Endothelial cell of umbilical vein (primary cell): ENCODE measurements around the gene SIGLEC10.

Source experiments
- EZH2 ChIP-seq: IDR thresholded peaks from 2 replicates; pipeline ENCODE4 v1.6.1; 2012; ENCODE audit warnings: borderline replicate concordance, low read depth, mild to moderate bottlenecking, moderate library complexity, low read length, inconsistent platforms; ENCODE audit not compliant: severe bottlenecking
- MYC ChIP-seq: IDR thresholded peaks from one replicate; pipeline ENCODE4 v1.6.1; 2011; ENCODE audit warnings: mild to moderate bottlenecking, low read depth, low read length
- POLR2A ChIP-seq: IDR thresholded peaks from 2 replicates; pipeline ENCODE4 v1.6.1; 2012; ENCODE audit warnings: low read depth, mild to moderate bottlenecking, control low read depth, low read length
- TF ChIP-seq, protein P1 (sequence below), 2 donors: IDR thresholded peaks; 1 replicate in 1 of 2; 2 replicates in 1 of 2; pipeline ENCODE4 v1.5.1; 2011; ENCODE audit warnings: low read length in 2 of 2, mild to moderate bottlenecking in 2 of 2, moderate library complexity in 2 of 2, control low read depth in 1 of 2, inconsistent platforms in 1 of 2, low read depth in 1 of 2; ENCODE audit not compliant: insufficient read depth in 1 of 2; ENCODE audit errors: extremely low read depth in 1 of 2

DNA sequence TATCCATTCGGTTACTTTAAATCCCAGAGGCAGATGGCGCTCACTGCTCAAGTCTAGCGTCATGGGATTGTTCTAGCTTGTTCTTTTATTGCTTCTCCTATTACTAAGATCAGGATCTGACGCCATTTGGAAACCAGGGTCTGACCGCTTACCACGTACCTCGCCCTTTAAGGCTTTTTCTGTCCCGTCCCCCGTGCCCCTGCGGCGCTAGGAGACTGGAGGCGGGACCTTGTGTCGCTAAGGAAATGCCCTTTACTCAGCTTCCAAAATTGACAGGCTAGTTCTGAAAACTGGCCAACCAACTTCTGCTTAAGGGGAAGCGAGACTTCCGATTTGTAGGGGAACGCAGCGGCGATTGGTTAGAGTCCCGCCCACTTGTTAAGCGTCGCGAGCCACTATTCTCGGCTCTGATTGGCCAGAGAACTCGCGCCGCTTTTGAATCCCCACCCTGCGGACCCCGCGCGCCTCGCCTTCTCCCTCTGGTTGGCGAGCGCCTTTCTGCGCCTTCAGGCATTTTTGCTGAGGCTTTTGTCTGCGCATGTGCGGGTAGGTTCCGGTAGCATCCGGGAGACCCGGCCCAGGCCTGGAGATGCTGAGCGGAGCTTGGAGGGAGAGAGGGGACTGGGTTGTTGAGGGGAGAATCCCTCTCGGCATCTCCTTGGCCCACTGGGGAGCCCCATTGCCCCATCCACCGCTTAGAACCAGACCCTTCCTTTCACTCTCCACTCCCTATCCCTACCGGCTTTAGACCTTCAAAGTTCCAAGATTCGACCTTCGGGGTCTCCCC, 23.2 kb downstream of the SIGLEC10 start:
- no peak for TF ChIP-seq MYC
- TF ChIP-seq, protein P1, sequence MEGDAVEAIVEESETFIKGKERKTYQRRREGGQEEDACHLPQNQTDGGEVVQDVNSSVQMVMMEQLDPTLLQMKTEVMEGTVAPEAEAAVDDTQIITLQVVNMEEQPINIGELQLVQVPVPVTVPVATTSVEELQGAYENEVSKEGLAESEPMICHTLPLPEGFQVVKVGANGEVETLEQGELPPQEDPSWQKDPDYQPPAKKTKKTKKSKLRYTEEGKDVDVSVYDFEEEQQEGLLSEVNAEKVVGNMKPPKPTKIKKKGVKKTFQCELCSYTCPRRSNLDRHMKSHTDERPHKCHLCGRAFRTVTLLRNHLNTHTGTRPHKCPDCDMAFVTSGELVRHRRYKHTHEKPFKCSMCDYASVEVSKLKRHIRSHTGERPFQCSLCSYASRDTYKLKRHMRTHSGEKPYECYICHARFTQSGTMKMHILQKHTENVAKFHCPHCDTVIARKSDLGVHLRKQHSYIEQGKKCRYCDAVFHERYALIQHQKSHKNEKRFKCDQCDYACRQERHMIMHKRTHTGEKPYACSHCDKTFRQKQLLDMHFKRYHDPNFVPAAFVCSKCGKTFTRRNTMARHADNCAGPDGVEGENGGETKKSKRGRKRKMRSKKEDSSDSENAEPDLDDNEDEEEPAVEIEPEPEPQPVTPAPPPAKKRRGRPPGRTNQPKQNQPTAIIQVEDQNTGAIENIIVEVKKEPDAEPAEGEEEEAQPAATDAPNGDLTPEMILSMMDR (IDR thresholded peaks at IDR 0.05; ENCODE audit: extremely low read depth in 1 of 2, insufficient read depth in 1 of 2, low read depth in 1 of 2, low read length in 2 of 2), result no peak
- TF ChIP-seq EZH2, result no peak
- peak; percentile 27 for TF ChIP-seq POLR2A
